Measurements from ENCODE around the gene VPS16. TPM values are rescaled to one million over a fixed set of nuclear protein-coding genes. Genes with fewer than 3 reads are reported as not detected.
"Not testable (repeated sequence)": the region's sequence is repeated elsewhere in the genome, so short reads cannot be mapped to it uniquely, and the experiment has no call there.

Gene VPS16
- total RNA-seq, 4 donors from 2014 or later = 29.2 to 42.2 (median 36.7) TPM

- TF ChIP-seq CTCF (IDR thresholded peaks at IDR 0.05) (no peak), POLR2AphosphoS5 (IDR thresholded peaks at IDR 0.05) (no peak), EP300 (IDR thresholded peaks at IDR 0.05; ENCODE audit: low read depth) (no peak), POLR2A (IDR thresholded peaks at IDR 0.05) (no peak)
- H3K27me3 ChIP-seq = no peaks in the 10 kb centered on the region
- H3K4me1 ChIP-seq = peaks cover 11 to 45% (median 23%) of the 10 kb centered on the region in 4 donors
- no peak for DNase-seq
- WGBS, 2 donors (ENCODE audit: low coverage in 1 of 2) = 91 to 100% methylated on average over 1 to 2 of the region's 2 CpGs
- intact Hi-C loops (cut with DNase I; ENCODE audit: low total_unique reads) = no loop called here
- in situ Hi-C loops (cut with MboI; ENCODE audit: low pct_ligation_motif_present in 1 of 4, low pct_unique_long_range_greater_than_20kb in 1 of 4, low sequenced_read_pairs in 3 of 4) = no loop called here
- H3K27ac ChIP-seq = no peak overlapping the region
- H3K36me3 ChIP-seq = no peaks in the 10 kb centered on the region
- no peak overlapping the region for H3K4me3 ChIP-seq
- peaks cover 0 to 3% of the 10 kb centered on the region in 2 donors for H3K9me3 ChIP-seq
Measured at GRCh38 chr20:2894221-2894620, 53.7 kb downstream of the VPS16 start.

GRCh38 chr20:2895154-2895553 lies 54.6 kb downstream of the VPS16 start:
- H3K9me3 ChIP-seq; in situ Hi-C loops (cut with MboI; ENCODE audit: low pct_ligation_motif_present in 1 of 4, low pct_unique_long_range_greater_than_20kb in 1 of 4, low sequenced_read_pairs in 3 of 4); H3K27me3 ChIP-seq; H3K4me3 ChIP-seq; DNase-seq; H3K27ac ChIP-seq; intact Hi-C loops (cut with DNase I; ENCODE audit: low total_unique reads); H3K36me3 ChIP-seq: not testable (repeated sequence)
- peaks cover 10 to 41% (median 23%) of the 10 kb centered on the region in 4 donors for H3K4me1 ChIP-seq
- WGBS, 2 donors (ENCODE audit: low coverage in 1 of 2) = 96 to 100% methylated on average over 1 to 3 of the region's 3 CpGs

GRCh38 chr20:2899243-2899642 lies 58.7 kb downstream of the VPS16 start:
- in situ Hi-C loops (cut with MboI; ENCODE audit: low pct_ligation_motif_present in 1 of 4, low pct_unique_long_range_greater_than_20kb in 1 of 4, low sequenced_read_pairs in 3 of 4) = no loop called here
- DNase-seq = no peak
- H3K4me3 ChIP-seq = no peak overlapping the region
- H3K36me3 ChIP-seq = no peaks in the 10 kb centered on the region
- no peak overlapping the region for H3K27ac ChIP-seq
- intact Hi-C loops (cut with DNase I; ENCODE audit: low total_unique reads) = no loop called here
- WGBS, 2 donors (ENCODE audit: low coverage in 1 of 2) = 71 to 83% methylated on average over 3 of the region's 3 CpGs
- H3K4me1 ChIP-seq = peaks cover 0 to 21% (median 3%) of the 10 kb centered on the region in 4 donors
- peaks cover 0 to 3% of the 10 kb centered on the region in 2 donors for H3K9me3 ChIP-seq
- no peaks in the 10 kb centered on the region for H3K27me3 ChIP-seq
- TF ChIP-seq POLR2AphosphoS5 (IDR thresholded peaks at IDR 0.05) = no peak
- no peak for TF ChIP-seq EP300 (IDR thresholded peaks at IDR 0.05; ENCODE audit: low read depth)
- TF ChIP-seq POLR2A (IDR thresholded peaks at IDR 0.05) = no peak
- no peak for TF ChIP-seq CTCF (IDR thresholded peaks at IDR 0.05)

GRCh38 chr20:2900845-2901592 lies 60.5 kb downstream of the VPS16 start:
- TF ChIP-seq EP300 (IDR thresholded peaks at IDR 0.05; ENCODE audit: low read depth) (no peak), POLR2A (IDR thresholded peaks at IDR 0.05) (no peak), POLR2AphosphoS5 (IDR thresholded peaks at IDR 0.05) (no peak), CTCF (IDR thresholded peaks at IDR 0.05) (no peak)
- no peak overlapping the region for H3K4me3 ChIP-seq
- no peak overlapping the region for H3K27ac ChIP-seq
- 77 to 88% methylated on average over 7 to 11 of the region's 11 CpGs for WGBS, 2 donors (ENCODE audit: low coverage in 1 of 2)
- H3K4me1 ChIP-seq = peaks cover 0 to 20% (median 3%) of the 10 kb centered on the region in 4 donors
- H3K9me3 ChIP-seq = no peaks in the 10 kb centered on the region
- H3K27me3 ChIP-seq = no peaks in the 10 kb centered on the region
- intact Hi-C loops (cut with DNase I; ENCODE audit: low total_unique reads) = no loop called here
- no peak for DNase-seq
- no peaks in the 10 kb centered on the region for H3K36me3 ChIP-seq
- in situ Hi-C loops (cut with MboI; ENCODE audit: low pct_ligation_motif_present in 1 of 4, low pct_unique_long_range_greater_than_20kb in 1 of 4, low sequenced_read_pairs in 3 of 4) = no loop called here

Data from transverse colon (tissue), 4 donors.